Measurements from ENCODE around the gene NDUFS1. TPM values are rescaled to one million over a fixed set of nuclear protein-coding genes. Genes with fewer than 3 reads are reported as not detected.

NDUFS1 gene
- total RNA-seq, 1 experiment from 2014 or later, result 102 TPM

GRCh38 chr2:206143451-206143850 is 15.8 kb downstream of the NDUFS1 start:
- no peaks in the 10 kb centered on the region for H3K27me3 Mint-ChIP-seq (ENCODE audit: low read depth)
- WGBS (ENCODE audit: extremely low coverage, insufficient read length, low lambda C conversion rate), result no CpG with 5 or more reads among the region's 4 CpGs

More at GRCh38 chr2:206143451-206143850, 15.8 kb downstream of the NDUFS1 start:
- Histone ChIP-seq H3K4me1 (ENCODE audit: insufficient read depth, low read length) (no peaks in the 10 kb centered on the region), H3K79me1 (ENCODE audit: insufficient read depth, low read depth, low read length, poor library complexity, severe bottlenecking) (no peaks in the 10 kb centered on the region), H4K20me1 (ENCODE audit: control insufficient read depth, insufficient read depth, insufficient read length) (no peaks in the 10 kb centered on the region), H3K27ac (ENCODE audit: insufficient read length, low read depth, low read length) (no peak overlapping the region), H4K91ac (ENCODE audit: insufficient read length, low read depth, low read length) (no peak overlapping the region), H3K9me3 (ENCODE audit: control insufficient read depth, low read depth, low read length) (no peaks in the 10 kb centered on the region), H2AFZ (ENCODE audit: low read length) (no peak overlapping the region), H3K4ac (ENCODE audit: low read depth, low read length) (no peak overlapping the region), H3K79me2 (ENCODE audit: insufficient read depth, low read length) (no peaks in the 10 kb centered on the region), H2BK12ac (ENCODE audit: insufficient read length, low read depth, low read length) (no peak overlapping the region), H4K5ac (ENCODE audit: insufficient read length, low read depth, low read length) (no peak overlapping the region), H3K56ac (ENCODE audit: insufficient read length, low read depth, low read length) (no peak overlapping the region), H2BK15ac (ENCODE audit: low read depth, low read length) (no peak overlapping the region), H2BK5ac (ENCODE audit: insufficient read length, low read length) (no peak overlapping the region), H3K4me2 (ENCODE audit: insufficient read depth, insufficient read length, low read length) (no peak overlapping the region), H2BK20ac (ENCODE audit: low read depth, low read length, poor library complexity, severe bottlenecking) (no peak overlapping the region), H3K14ac (ENCODE audit: insufficient read depth, low read length) (no peak overlapping the region), H2BK120ac (ENCODE audit: low read depth, low read length, poor library complexity, severe bottlenecking) (no peak overlapping the region), H3K18ac (ENCODE audit: insufficient read length, low read depth, low read length) (no peak overlapping the region), H3K27me3 (ENCODE audit: insufficient read depth, low read length) (no peaks in the 10 kb centered on the region), H3K23me2 (ENCODE audit: insufficient read length, low read depth, low read length, poor library complexity, severe bottlenecking) (no peaks in the 10 kb centered on the region), H3K23ac (ENCODE audit: insufficient read length, low read depth, low read length) (no peak overlapping the region), H4K8ac (replicated peaks; ENCODE audit: insufficient read length, low read depth, low read length) (no peak overlapping the region), H3K9ac (ENCODE audit: extremely low read depth, insufficient read length, low read length) (no peak overlapping the region), H2AK5ac (ENCODE audit: insufficient read length, low read length) (no peak overlapping the region), H3T11ph (ENCODE audit: low read length) (no peak overlapping the region)
- Mint-ChIP-seq H3K36me3 (ENCODE audit: insufficient read depth in 1 of 3, low read depth in 3 of 3) (peaks cover 38 to 84% (median 77%) of the 10 kb centered on the region in 3 experiments; a peak in 6 of 7 replicates), H3K4me1 (no peaks in the 10 kb centered on the region), H3K4me3 (no peak overlapping the region), H3K9me3 (no peaks in the 10 kb centered on the region), H3K27ac (no peak overlapping the region)
- DNase-seq, result no peak
- no peak for TF ChIP-seq CTCF (conservative IDR thresholded peaks at IDR 0.05)
